CD4-positive, CD25-positive, alpha-beta regulatory T cell (primary cell): ENCODE data around the gene UGT1A8. TPM values are rescaled to one million over a fixed set of nuclear protein-coding genes. Genes with fewer than 3 reads are reported as not detected.
"Not testable (repeated sequence)": the region's sequence is repeated elsewhere in the genome, so short reads cannot be mapped to it uniquely, and the experiment has no call there.

ENCODE experiments used
- ATAC-seq, 2 donors: fragments of 150-1000 bp; cut with Tn5 transposase; one replicate each; pipeline ENCODE4 v1.10.0; 2021; ENCODE audit warnings: low read depth in 2 of 2, moderate number of reproducible peaks in 2 of 2, moderate library complexity in 1 of 2
- DNase-seq, 3 donors: peaks; one replicate each; pipeline versions ENCODE4 v3.0.0 to v3.0.0-alpha.2; 2012 to 2022; ENCODE audit warnings: mixed read lengths in 1 of 3
- H3K27ac ChIP-seq: one replicate; pipeline ENCODE4 v1.7.0; 2013; ENCODE audit warnings: mild to moderate bottlenecking, low read length; ENCODE audit not compliant: insufficient read depth, poor library complexity, severe bottlenecking
- H3K27me3 ChIP-seq: one replicate; pipeline ENCODE4 v1.7.0; 2013; ENCODE audit warnings: low read length; ENCODE audit not compliant: control insufficient read depth, insufficient read depth
- H3K36me3 ChIP-seq: one replicate; pipeline ENCODE4 v1.7.0; 2013; ENCODE audit warnings: mild to moderate bottlenecking, low read length, moderate library complexity; ENCODE audit not compliant: control insufficient read depth, insufficient read depth
- H3K4me1 ChIP-seq: 2 replicates; pipeline ENCODE4 v1.7.0; 2013; ENCODE audit warnings: mild to moderate bottlenecking, low read length; ENCODE audit not compliant: insufficient read depth, control insufficient read depth, poor library complexity, severe bottlenecking
- H3K4me3 ChIP-seq: one replicate; pipeline ENCODE4 v1.7.0; 2013; ENCODE audit warnings: low read depth, mild to moderate bottlenecking, low read length, moderate library complexity
- H3K9me3 ChIP-seq, 2 experiments: 1 replicate in 1 of 2; 2 replicates in 1 of 2; pipeline ENCODE4 v1.7.0; 2013; ENCODE audit warnings: low read length in 2 of 2, mild to moderate bottlenecking in 1 of 2, moderate library complexity in 1 of 2; ENCODE audit not compliant: control insufficient read depth in 2 of 2
- H3K27ac Mint-ChIP-seq, 3 donors: one replicate each; pipeline ENCODE4 v1.8.0; 2020 to 2022; ENCODE audit warnings: mild to moderate bottlenecking in 3 of 3, mixed read lengths in 3 of 3, moderate library complexity in 2 of 3
- H3K27me3 Mint-ChIP-seq: one replicate; pipeline ENCODE4 v1.8.0; 2022; ENCODE audit warnings: mild to moderate bottlenecking, mixed read lengths
- H3K36me3 Mint-ChIP-seq: one replicate; pipeline ENCODE4 v1.8.0; 2020; ENCODE audit warnings: mixed read lengths
- H3K4me1 Mint-ChIP-seq, 4 donors: one replicate each; pipeline ENCODE4 v1.8.0; 2020 to 2022; ENCODE audit warnings: mixed read lengths in 4 of 4, mild to moderate bottlenecking in 1 of 4
- H3K4me3 Mint-ChIP-seq, 4 donors: one replicate each; pipeline ENCODE4 v1.8.0; 2020 to 2022; ENCODE audit warnings: mild to moderate bottlenecking in 4 of 4, mixed read lengths in 4 of 4, moderate library complexity in 3 of 4
- H3K9me3 Mint-ChIP-seq, 7 donors: one replicate each; pipeline ENCODE4 v1.8.0; 2020 to 2022; ENCODE audit warnings: mixed read lengths in 7 of 7, mild to moderate bottlenecking in 3 of 7, moderate library complexity in 2 of 7
- polyA plus RNA-seq, 4 donors: library from polyadenylated mRNA; unstranded; fragments of 300-500 nt; fragmentation: Illumina TruSeq; gene quantifications; one replicate each; pipeline ENCODE4 v1.2.3, GENCODE V29; 2021
- total RNA-seq: library from RNA; stranded (reverse); gene quantifications from one replicate; pipeline ENCODE4 v1.2.3, GENCODE V29; 2022

Gene UGT1A8
- total and polyA plus RNA-seq, 5 donors from 2014 or later: not detected

DNA sequence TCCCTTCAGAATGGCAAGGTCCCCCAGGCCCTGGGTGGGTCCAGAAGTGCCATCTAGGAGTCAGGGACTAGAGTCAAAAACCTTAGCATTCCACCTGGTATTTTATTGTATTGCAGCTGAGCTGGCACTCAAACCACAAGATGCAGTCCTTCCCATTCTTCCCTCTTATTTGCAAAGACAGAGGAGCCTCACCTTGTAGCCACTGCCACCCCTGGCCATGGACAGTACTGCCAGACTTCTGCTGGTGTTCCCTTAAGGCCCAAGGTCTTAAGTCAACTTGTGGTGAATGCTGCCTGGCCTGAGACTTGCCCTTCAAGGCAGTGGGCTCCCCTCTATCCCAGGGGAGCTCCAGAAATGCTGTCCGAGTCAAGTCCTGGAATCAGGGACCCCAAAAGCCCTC lies 25.7 kb downstream of the UGT1A8 start:
- peaks cover 33% of the 10 kb centered on the region for H3K27me3 Mint-ChIP-seq
- ATAC-seq (no peak), DNase-seq (no peak)
- no peaks in the 10 kb centered on the region for H3K36me3 Mint-ChIP-seq
- Histone ChIP-seq H3K27ac (no peak overlapping the region), H3K27me3 (no peaks in the 10 kb centered on the region), H3K4me1 (no peaks in the 10 kb centered on the region), H3K36me3 (no peaks in the 10 kb centered on the region), H3K9me3 (peaks cover 4 to 12% of the 10 kb centered on the region in 2 experiments), H3K4me3 (no peak overlapping the region)
- peaks cover 0 to 22% (median 6%) of the 10 kb centered on the region in 7 donors for H3K9me3 Mint-ChIP-seq
- no peak overlapping the region for H3K4me3 Mint-ChIP-seq
- H3K4me1 Mint-ChIP-seq: peaks cover 0 to 4% (median 0%) of the 10 kb centered on the region in 4 donors
- H3K27ac Mint-ChIP-seq: no peak overlapping the region

DNA sequence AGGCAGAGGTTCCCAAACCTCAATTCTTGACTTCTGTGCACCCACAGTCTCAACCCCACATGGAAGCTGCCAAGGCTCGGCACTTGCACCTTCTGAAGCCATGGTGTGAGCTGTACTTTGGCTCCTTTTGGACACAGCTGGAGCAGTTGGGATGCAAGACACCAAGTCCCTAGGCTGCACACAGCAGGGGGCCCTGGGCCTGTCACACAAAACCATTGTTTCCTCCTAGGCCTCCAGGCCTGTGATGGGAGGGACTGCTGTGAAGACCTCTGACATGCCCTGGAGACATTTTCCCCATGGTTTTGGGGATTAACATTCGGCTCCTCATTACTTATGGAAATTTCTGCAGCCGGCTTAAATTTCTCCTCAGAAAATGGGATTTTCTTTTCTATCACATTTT lies 28.6 kb downstream of the UGT1A8 start:
- ATAC-seq, H3K27ac ChIP-seq, H3K27ac Mint-ChIP-seq, H3K4me3 Mint-ChIP-seq, H3K4me3 ChIP-seq, H3K4me1 ChIP-seq, H3K36me3 Mint-ChIP-seq, DNase-seq, H3K36me3 ChIP-seq, H3K27me3 ChIP-seq, H3K4me1 Mint-ChIP-seq: not testable (repeated sequence)
- Mint-ChIP-seq H3K9me3 (peaks cover 0 to 22% (median 8%) of the 10 kb centered on the region in 7 donors), H3K27me3 (peaks cover 30% of the 10 kb centered on the region)
- H3K9me3 ChIP-seq: peaks cover 4 to 12% of the 10 kb centered on the region in 2 experiments

DNA sequence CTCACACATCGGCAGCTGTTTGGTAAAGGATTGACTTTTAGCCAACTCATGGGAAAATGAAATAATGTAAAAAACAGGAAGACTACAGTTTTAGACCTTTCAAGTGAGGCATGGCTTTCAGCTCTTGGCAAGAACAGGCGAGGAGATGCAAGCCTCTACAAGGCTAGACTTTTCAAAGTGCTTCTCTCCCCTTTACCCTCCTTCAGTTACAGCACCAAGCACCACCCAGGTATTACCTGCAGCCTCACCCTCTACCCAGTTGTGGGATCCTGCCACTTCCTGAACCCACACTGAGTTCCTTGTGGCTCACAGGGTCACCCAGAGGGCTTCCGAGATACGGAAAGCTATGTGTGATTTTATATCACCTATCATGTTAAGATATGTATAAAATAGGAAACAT lies 33.5 kb downstream of the UGT1A8 start:
- no peak for ATAC-seq
- Mint-ChIP-seq H3K36me3 (no peaks in the 10 kb centered on the region), H3K9me3 (peaks cover 0 to 9% (median 5%) of the 10 kb centered on the region in 7 donors), H3K27ac (no peak overlapping the region), H3K4me3 (no peak overlapping the region), H3K4me1 (no peaks in the 10 kb centered on the region), H3K27me3 (peaks cover 42% of the 10 kb centered on the region)
- Histone ChIP-seq H3K27me3 (no peaks in the 10 kb centered on the region), H3K4me3 (no peak overlapping the region), H3K27ac (no peak overlapping the region), H3K9me3 (peaks cover 0 to 6% of the 10 kb centered on the region in 2 experiments), H3K36me3 (no peaks in the 10 kb centered on the region), H3K4me1 (no peaks in the 10 kb centered on the region)
- no peak for DNase-seq

DNA sequence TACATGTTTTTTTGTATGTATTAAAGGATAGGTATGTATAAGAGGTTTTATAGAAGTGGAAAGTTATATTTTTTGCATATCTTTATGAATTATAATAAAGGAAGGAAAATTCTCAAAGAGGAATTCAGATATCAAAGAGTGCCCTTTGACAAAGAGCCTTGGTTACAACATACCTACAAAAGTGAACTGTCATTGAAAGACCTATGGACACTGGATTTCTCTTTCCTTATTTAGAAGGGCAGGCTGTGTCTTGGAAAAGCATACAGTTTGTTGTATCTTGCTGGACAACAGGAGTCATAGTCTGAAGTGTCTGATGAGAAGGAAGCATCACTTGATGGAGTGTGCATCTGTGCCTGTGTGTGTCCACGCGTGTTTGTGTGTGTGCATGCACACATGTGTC lies 34.0 kb downstream of the UGT1A8 start:
- no peak overlapping the region for H3K27ac ChIP-seq
- Mint-ChIP-seq H3K4me3 (no peak overlapping the region), H3K27me3 (peaks cover 42% of the 10 kb centered on the region), H3K27ac (no peak overlapping the region), H3K36me3 (no peaks in the 10 kb centered on the region), H3K4me1 (no peaks in the 10 kb centered on the region), H3K9me3 (peaks cover 0 to 8% (median 3%) of the 10 kb centered on the region in 7 donors)
- ATAC-seq (no peak), DNase-seq (no peak)
- H3K4me3 ChIP-seq: no peak overlapping the region
- H3K36me3 ChIP-seq: no peaks in the 10 kb centered on the region
- no peaks in the 10 kb centered on the region for H3K4me1 ChIP-seq
- peaks cover 0 to 4% of the 10 kb centered on the region in 2 experiments for H3K9me3 ChIP-seq
- H3K27me3 ChIP-seq: no peaks in the 10 kb centered on the region

DNA sequence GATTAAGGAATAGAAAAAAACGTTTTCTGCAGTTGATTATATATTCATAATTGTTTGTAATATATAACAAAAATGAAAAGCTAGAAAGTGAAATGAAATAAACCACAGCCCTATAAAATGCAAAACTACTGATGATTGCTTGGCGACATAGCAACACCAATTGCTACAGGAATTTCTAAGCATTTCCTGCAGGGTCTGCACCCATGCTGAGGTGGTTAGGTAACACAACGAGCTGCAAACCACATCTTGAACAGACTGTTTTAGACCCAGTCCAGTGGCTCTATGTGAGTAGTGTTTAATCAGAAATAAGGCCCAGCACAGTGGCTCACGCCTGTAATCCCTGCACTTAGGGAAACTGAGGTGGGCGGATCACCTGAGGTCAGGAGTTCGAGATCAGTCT lies 37.1 kb downstream of the UGT1A8 start:
- no peak overlapping the region for H3K27ac Mint-ChIP-seq

DNA sequence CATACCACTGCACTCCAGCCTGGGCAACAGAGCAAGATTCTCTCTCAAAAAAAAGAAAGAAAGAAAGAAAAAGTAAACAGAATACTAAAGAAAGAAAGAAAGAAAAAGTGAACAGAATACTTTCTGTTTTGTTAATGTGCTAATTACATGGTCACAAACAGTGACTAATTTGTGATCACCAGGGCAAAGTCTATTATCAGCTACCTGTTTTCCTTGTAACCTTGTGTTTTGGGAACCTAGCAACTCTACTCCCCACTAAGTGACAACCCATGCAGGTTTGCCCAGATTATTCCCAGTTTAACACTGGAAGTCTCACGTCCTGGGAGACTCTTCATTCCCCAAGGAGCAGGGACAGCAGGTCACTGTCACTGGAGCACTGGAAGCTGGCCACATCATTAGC lies 37.6 kb downstream of the UGT1A8 start:
- Histone ChIP-seq H3K4me3 (no peak overlapping the region), H3K27ac (no peak overlapping the region), H3K36me3 (no peaks in the 10 kb centered on the region), H3K27me3 (peaks cover 3% of the 10 kb centered on the region), H3K9me3 (no peaks in the 10 kb centered on the region), H3K4me1 (no peaks in the 10 kb centered on the region)
- no peaks in the 10 kb centered on the region for H3K4me1 Mint-ChIP-seq
- H3K27me3 Mint-ChIP-seq: peaks cover 50% of the 10 kb centered on the region
- DNase-seq (no peak), ATAC-seq (no peak)
- H3K27ac Mint-ChIP-seq: no peak overlapping the region
- H3K36me3 Mint-ChIP-seq: no peaks in the 10 kb centered on the region
- H3K9me3 Mint-ChIP-seq: no peaks in the 10 kb centered on the region
- H3K4me3 Mint-ChIP-seq: no peak overlapping the region

More for the DNA sequence above, 37.1 kb downstream of the UGT1A8 start:
- H3K27me3 ChIP-seq: no peaks in the 10 kb centered on the region
- Mint-ChIP-seq H3K4me1 (no peaks in the 10 kb centered on the region), H3K36me3 (no peaks in the 10 kb centered on the region), H3K4me3 (no peak overlapping the region), H3K27me3 (peaks cover 50% of the 10 kb centered on the region), H3K9me3 (no peaks in the 10 kb centered on the region)
- no peaks in the 10 kb centered on the region for H3K4me1 ChIP-seq
- ATAC-seq (no peak), DNase-seq (no peak)
- no peaks in the 10 kb centered on the region for H3K9me3 ChIP-seq
- H3K4me3 ChIP-seq: no peak overlapping the region
- no peak overlapping the region for H3K27ac ChIP-seq
- no peaks in the 10 kb centered on the region for H3K36me3 ChIP-seq

DNA sequence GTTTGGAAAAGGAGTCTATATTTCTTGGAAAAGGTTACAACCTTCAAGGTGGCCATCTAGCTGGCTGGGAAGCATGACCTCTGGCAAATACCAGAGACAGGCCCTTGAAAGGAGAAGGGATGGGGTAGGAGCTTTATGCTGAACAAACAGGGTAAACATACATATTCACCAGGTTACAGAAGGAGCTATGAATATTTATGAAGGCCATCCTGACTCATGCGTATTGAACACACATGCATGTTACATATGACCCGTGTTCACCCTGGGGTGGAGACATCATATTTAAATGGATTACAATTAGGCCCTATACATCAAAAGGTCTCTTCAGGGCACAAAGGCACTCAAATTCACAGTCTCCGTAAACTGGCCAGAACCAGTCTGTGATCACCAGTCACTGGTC lies 38.5 kb downstream of the UGT1A8 start:
- peaks cover 42% of the 10 kb centered on the region for H3K27me3 Mint-ChIP-seq

DNA sequence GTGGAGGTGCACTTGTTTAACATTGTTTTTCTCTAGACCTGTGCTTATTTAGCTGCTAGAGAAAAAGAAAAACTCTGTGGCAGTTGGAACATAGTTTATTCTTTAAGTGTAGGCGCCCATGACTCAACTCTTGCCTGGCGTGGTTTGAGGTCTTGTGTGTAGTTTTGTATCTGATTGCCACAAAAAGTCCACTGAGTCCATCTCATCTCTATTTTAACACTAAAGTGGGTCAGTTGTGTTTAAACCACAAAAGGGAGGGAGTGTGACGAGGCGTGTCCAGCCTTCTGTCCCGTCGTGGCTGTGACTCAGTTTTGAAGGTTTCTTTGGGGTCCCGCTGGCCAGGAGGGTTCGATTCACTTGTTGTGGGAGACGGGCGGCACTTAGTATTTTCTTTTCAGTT lies 39.0 kb downstream of the UGT1A8 start:
- H3K4me1 ChIP-seq: no peaks in the 10 kb centered on the region
- Mint-ChIP-seq H3K4me3 (no peak overlapping the region), H3K9me3 (no peaks in the 10 kb centered on the region), H3K4me1 (no peaks in the 10 kb centered on the region), H3K36me3 (no peaks in the 10 kb centered on the region), H3K27me3 (peaks cover 41% of the 10 kb centered on the region), H3K27ac (no peak overlapping the region)
- peaks cover 5% of the 10 kb centered on the region for H3K27me3 ChIP-seq
- ATAC-seq (no peak), DNase-seq (no peak)
- no peaks in the 10 kb centered on the region for H3K9me3 ChIP-seq
- no peak overlapping the region for H3K27ac ChIP-seq
- H3K36me3 ChIP-seq: no peaks in the 10 kb centered on the region
- H3K4me3 ChIP-seq: no peak overlapping the region

More for the DNA sequence above, 38.5 kb downstream of the UGT1A8 start:
- not testable (repeated sequence) for H3K36me3 Mint-ChIP-seq, H3K4me1 Mint-ChIP-seq, ATAC-seq, H3K4me3 Mint-ChIP-seq, H3K27me3 ChIP-seq, H3K27ac Mint-ChIP-seq, DNase-seq, H3K9me3 ChIP-seq, H3K27ac ChIP-seq, H3K4me1 ChIP-seq, H3K9me3 Mint-ChIP-seq, H3K36me3 ChIP-seq, H3K4me3 ChIP-seq
